GM12891 (cell line): ENCODE measurements around the gene KPNB1.

Experiments
- PAX5 ChIP-seq: IDR thresholded peaks from 2 replicates; pipeline ENCODE4 v1.6.1; 2011; ENCODE audit warnings: low read length, moderate library complexity, mild to moderate bottlenecking; ENCODE audit not compliant: insufficient read depth, severe bottlenecking
- POLR2A ChIP-seq: IDR thresholded peaks from 2 replicates; pipeline ENCODE4 v1.6.1; 2011; ENCODE audit warnings: low read depth, low read length, control low read depth
- POLR2AphosphoS5 ChIP-seq: IDR thresholded peaks from 2 replicates; pipeline ENCODE4 v1.6.1; 2011; ENCODE audit warnings: low read depth, low read length, control low read depth
- SPI1 ChIP-seq: IDR thresholded peaks from 2 replicates; pipeline ENCODE4 v1.6.1; 2011; ENCODE audit warnings: low read depth, low read length, control low read depth
- TAF1 ChIP-seq: IDR thresholded peaks from 2 replicates; pipeline ENCODE4 v1.6.1; 2011; ENCODE audit warnings: low read depth, low read length, control low read depth

DNA sequence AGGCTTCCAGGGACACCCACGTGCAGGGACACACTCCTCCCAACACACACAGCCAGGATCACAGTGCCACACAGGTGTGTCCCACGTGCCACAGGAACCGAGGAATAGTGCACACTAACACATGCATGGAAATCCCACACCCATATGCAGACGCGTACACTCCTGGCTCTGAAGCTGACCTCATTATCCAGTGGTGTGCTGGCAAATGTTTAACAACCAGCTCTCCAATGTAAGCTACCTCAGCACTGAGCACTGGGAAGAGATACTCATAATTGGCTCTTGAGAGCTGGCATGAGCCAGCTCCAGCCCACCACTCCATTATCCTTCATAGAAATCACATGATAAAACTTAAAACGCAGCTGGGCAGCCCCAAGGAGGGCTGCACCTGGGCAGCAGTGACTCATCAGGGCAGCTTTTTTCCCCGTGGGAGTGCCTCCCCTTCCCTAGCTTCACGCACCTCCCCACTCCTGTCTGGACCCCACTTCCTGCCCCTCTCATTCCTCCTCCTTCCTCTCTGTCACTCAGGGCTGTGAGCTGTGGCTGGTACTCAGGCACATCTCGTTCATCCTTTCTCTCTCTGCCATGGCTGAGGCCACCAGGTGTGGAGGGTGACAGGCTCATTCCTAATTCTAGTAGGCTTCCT lies 68.4 kb downstream of the KPNB1 start:
- TF ChIP-seq PAX5 (no peak), POLR2A (no peak), POLR2AphosphoS5 (no peak), TAF1 (no peak), SPI1 (no peak)
